Raji (cell line): Measurements from ENCODE around the gene CD69.

ENCODE experiments used
- POLR2A ChIP-seq: IDR thresholded peaks from 2 replicates; pipeline ENCODE4 v1.6.1; 2011; ENCODE audit warnings: low read depth, low read length, control low read depth; ENCODE audit not compliant: insufficient read depth

The CD69 gene

GRCh38 chr12:9792185-9792900 is 31.6 kb upstream of the CD69 start:
- no peak for TF ChIP-seq POLR2A

- no peak for TF ChIP-seq POLR2A
Observed at GRCh38 chr12:9786726-9787717, 26.3 kb upstream of the CD69 start.

GRCh38 chr12:9784816-9785215 is 24.1 kb upstream of the CD69 start:
- no peak for TF ChIP-seq POLR2A

- TF ChIP-seq POLR2A = no peak
Observed at GRCh38 chr12:9784326-9784725, 23.6 kb upstream of the CD69 start.

- TF ChIP-seq POLR2A = no peak
Observed at GRCh38 chr12:9782547-9783382, 22.1 kb upstream of the CD69 start.

- no peak for TF ChIP-seq POLR2A
Observed at GRCh38 chr12:9781360-9781759, 20.7 kb upstream of the CD69 start.

GRCh38 chr12:9779209-9779608 is 18.5 kb upstream of the CD69 start:
- TF ChIP-seq POLR2A = no peak

- no peak for TF ChIP-seq POLR2A
Observed at GRCh38 chr12:9776781-9777180, 16.1 kb upstream of the CD69 start.

GRCh38 chr12:9773216-9773877 is 12.6 kb upstream of the CD69 start:
- no peak for TF ChIP-seq POLR2A

GRCh38 chr12:9763025-9763424 is 2.3 kb upstream of the CD69 start:
- TF ChIP-seq POLR2A = no peak

- no peak for TF ChIP-seq POLR2A
Observed at GRCh38 chr12:9762369-9762768, 1.7 kb upstream of the CD69 start.

GRCh38 chr12:9761419-9761781 is 699 bp upstream of the CD69 start:
- no peak for TF ChIP-seq POLR2A

- no peak for TF ChIP-seq POLR2A
Observed at GRCh38 chr12:9760120-9760519, 581 bp downstream of the CD69 start.

GRCh38 chr12:9759694-9760093 is 1.0 kb downstream of the CD69 start:
- no peak for TF ChIP-seq POLR2A

- no peak for TF ChIP-seq POLR2A
Observed at GRCh38 chr12:9758119-9758518, 2.6 kb downstream of the CD69 start.
